Esophagus muscularis mucosa (tissue), 3 donors: ENCODE results near the gene UQCRC1.

Experiments used
- POLR2A ChIP-seq: fragments of 450-650 bp; IDR thresholded peaks from one replicate; pipeline ENCODE4 v1.6.1; 2017; ENCODE audit warnings: antibody characterized with exemption, moderate library complexity, mild to moderate bottlenecking, low read depth
- TF ChIP-seq, protein P1 (sequence below), 3 experiments: fragments of 200-600 bp in 2 of 3; fragments of 450-650 bp in 1 of 3; sonication (generic) in 2 of 3; IDR thresholded peaks; one replicate each; pipeline ENCODE4 v1.5.1; 2017 to 2019; ENCODE audit warnings: antibody characterized with exemption in 3 of 3, mild to moderate bottlenecking in 2 of 3, moderate library complexity in 1 of 3

DNA sequence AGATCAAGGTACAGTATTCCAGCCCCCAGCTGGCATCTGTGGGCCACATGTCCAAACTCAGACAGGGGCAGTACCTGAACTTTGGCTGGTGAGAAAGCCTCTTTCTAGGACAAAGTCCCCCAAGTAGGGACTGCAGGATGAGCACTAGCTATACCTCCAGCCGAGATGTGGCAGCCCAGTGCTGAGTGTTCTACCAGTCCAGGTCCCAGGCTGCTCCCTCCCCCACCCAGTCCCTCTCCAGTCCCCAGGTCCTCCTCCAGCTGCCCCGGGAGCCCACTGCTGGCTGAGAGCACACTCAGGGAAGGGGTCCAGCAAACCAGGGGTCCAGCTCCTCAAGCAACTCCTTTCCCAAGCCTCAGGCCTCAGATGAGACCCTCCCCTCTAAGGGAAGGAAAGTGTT, 24.3 kb upstream of the UQCRC1 start:
- TF ChIP-seq, protein P1, sequence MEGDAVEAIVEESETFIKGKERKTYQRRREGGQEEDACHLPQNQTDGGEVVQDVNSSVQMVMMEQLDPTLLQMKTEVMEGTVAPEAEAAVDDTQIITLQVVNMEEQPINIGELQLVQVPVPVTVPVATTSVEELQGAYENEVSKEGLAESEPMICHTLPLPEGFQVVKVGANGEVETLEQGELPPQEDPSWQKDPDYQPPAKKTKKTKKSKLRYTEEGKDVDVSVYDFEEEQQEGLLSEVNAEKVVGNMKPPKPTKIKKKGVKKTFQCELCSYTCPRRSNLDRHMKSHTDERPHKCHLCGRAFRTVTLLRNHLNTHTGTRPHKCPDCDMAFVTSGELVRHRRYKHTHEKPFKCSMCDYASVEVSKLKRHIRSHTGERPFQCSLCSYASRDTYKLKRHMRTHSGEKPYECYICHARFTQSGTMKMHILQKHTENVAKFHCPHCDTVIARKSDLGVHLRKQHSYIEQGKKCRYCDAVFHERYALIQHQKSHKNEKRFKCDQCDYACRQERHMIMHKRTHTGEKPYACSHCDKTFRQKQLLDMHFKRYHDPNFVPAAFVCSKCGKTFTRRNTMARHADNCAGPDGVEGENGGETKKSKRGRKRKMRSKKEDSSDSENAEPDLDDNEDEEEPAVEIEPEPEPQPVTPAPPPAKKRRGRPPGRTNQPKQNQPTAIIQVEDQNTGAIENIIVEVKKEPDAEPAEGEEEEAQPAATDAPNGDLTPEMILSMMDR (IDR thresholded peaks at IDR 0.05) = no peak
- no peak for TF ChIP-seq POLR2A
